ENCODE data around the gene FADS3. TPM values are rescaled to one million over a fixed set of nuclear protein-coding genes. Genes with fewer than 3 reads are reported as not detected.
"Not testable (repeated sequence)": the region's sequence is repeated elsewhere in the genome, so short reads cannot be mapped to it uniquely, and the experiment has no call there.

The FADS3 gene
- total and polyA plus RNA-seq, 2 donors (not counting 3 experiments of a cell fraction or from before 2014, with no cell fraction given) = 216 to 346 TPM

GRCh38 chr11:61882879-61883278, 8.5 kb downstream of the FADS3 start:
- intact Hi-C loops (cut with micrococcal nuclease) = no loop called here
- dilution Hi-C loops (cut with MboI; ENCODE audit: extremely low pct_ligation_motif_present, low sequenced_read_pairs) = no loop called here
- FAIRE-seq (no peak), DNase-seq (ENCODE audit: low read depth, low spot score) (no peak)
- ChIA-PET CTCF (interaction anchor here (1.1 to 3.1 kb wide), 3 partner anchors 12 to 226 kb away, joined by 3 to 19 read pairs (median 13); no protein-coding TSS in a partner anchor), POLR2A (interaction anchor here (0.6 kb wide), 1 partner anchor 8 kb away, joined by 8 read pairs; no protein-coding TSS in a partner anchor)
- H3K9me3 ChIP-seq (replicated peaks; ENCODE audit: control insufficient read depth, insufficient read depth, low read length) = no peaks in the 10 kb centered on the region
- H3K79me2 ChIP-seq (ENCODE audit: control insufficient read depth, insufficient read depth, low read length) = peaks cover 66% of the 10 kb centered on the region
- TF ChIP-seq MAX (IDR thresholded peaks at IDR 0.05; ENCODE audit: insufficient read depth, insufficient read length) (no peak), MYC (IDR thresholded peaks at IDR 0.05; ENCODE audit: low read depth, low read length) (no peak)
- H3K9me1 ChIP-seq (replicated peaks; ENCODE audit: control insufficient read depth, extremely low read depth, insufficient read depth, low read length) = no peaks in the 10 kb centered on the region
- no peak overlapping the region for H2AFZ ChIP-seq (ENCODE audit: low read depth, low read length)
- H3K4me1 ChIP-seq (ENCODE audit: control insufficient read depth, extremely low read depth, insufficient read depth, low read length) = peaks cover 19% of the 10 kb centered on the region
- BruUV-seq (replicated peaks) = no TSS peak
- H3K4me2 ChIP-seq (ENCODE audit: insufficient read depth, low read length) = no peak overlapping the region
- H3K36me3 ChIP-seq (ENCODE audit: control insufficient read depth in 2 of 2, extremely low read depth in 1 of 2, insufficient read depth in 2 of 2, low read length in 2 of 2) = peaks cover 11 to 26% of the 10 kb centered on the region in 2 experiments
- H3K4me3 ChIP-seq (replicated peaks in 1 of 3; ENCODE audit: insufficient read depth in 1 of 3, low read depth in 1 of 3, low read length in 3 of 3) = no peak overlapping the region
- H3K27ac ChIP-seq (ENCODE audit: insufficient read depth, low read depth, low read length) = no peak overlapping the region
- no peaks in the 10 kb centered on the region for H3K27me3 ChIP-seq (ENCODE audit: control insufficient read depth in 2 of 2, insufficient read depth in 2 of 2, low read length in 2 of 2)
- H4K20me1 ChIP-seq (replicated peaks; ENCODE audit: control insufficient read depth, extremely low read depth, insufficient read depth, low read length) = no peaks in the 10 kb centered on the region
- H3K9ac ChIP-seq (replicated peaks; ENCODE audit: extremely low read depth, insufficient read depth, low read length) = no peak overlapping the region

DNA sequence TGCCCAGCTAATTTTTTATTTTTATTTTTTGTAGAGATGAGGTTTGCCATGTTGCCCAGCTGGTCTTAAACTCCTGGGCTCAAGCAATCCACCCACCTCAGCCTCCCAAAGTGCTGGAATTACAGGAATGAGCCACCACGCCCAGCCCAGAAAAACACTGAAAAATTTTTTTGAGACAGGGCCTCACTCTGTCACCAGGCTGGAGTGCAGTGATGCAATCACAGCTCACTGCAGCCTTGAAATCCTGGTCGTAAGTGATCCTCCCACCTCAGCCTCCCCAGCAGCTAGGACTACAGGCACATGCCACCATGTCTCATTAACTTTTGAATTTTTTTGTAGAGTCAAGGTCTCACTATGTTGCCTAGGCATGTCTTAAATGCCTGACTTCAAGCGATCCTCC, 9.1 kb downstream of the FADS3 start:
- H3K9me1 ChIP-seq (replicated peaks; ENCODE audit: control insufficient read depth, extremely low read depth, insufficient read depth, low read length); intact Hi-C loops (cut with micrococcal nuclease); DNase-seq (ENCODE audit: low read depth, low spot score); H3K4me2 ChIP-seq (ENCODE audit: insufficient read depth, low read length); H3K27me3 ChIP-seq (ENCODE audit: control insufficient read depth in 2 of 2, insufficient read depth in 2 of 2, low read length in 2 of 2); FAIRE-seq; H3K4me3 ChIP-seq (replicated peaks in 1 of 3; ENCODE audit: insufficient read depth in 1 of 3, low read depth in 1 of 3, low read length in 3 of 3); H2AFZ ChIP-seq (ENCODE audit: low read depth, low read length); H3K9ac ChIP-seq (replicated peaks; ENCODE audit: extremely low read depth, insufficient read depth, low read length); H4K20me1 ChIP-seq (replicated peaks; ENCODE audit: control insufficient read depth, extremely low read depth, insufficient read depth, low read length); H3K9me3 ChIP-seq (replicated peaks; ENCODE audit: control insufficient read depth, insufficient read depth, low read length); dilution Hi-C loops (cut with MboI; ENCODE audit: extremely low pct_ligation_motif_present, low sequenced_read_pairs); H3K27ac ChIP-seq (ENCODE audit: insufficient read depth, low read depth, low read length): not testable (repeated sequence)
- Histone ChIP-seq H3K4me1 (ENCODE audit: control insufficient read depth, extremely low read depth, insufficient read depth, low read length) (peaks cover 13% of the 10 kb centered on the region), H3K79me2 (ENCODE audit: control insufficient read depth, insufficient read depth, low read length) (peaks cover 60% of the 10 kb centered on the region), H3K36me3 (ENCODE audit: control insufficient read depth in 2 of 2, extremely low read depth in 1 of 2, insufficient read depth in 2 of 2, low read length in 2 of 2) (peaks cover 11 to 28% of the 10 kb centered on the region in 2 experiments)
- ChIA-PET CTCF (interaction anchor here (1.6 to 3.6 kb wide), 3 partner anchors 11 to 226 kb away, joined by 5 to 23 read pairs (median 13); no protein-coding TSS in a partner anchor), POLR2A (interaction anchor here (0.6 kb wide), 1 partner anchor 7 kb away, joined by 8 read pairs; no protein-coding TSS in a partner anchor)
- BruUV-seq (replicated peaks) = TSS peak; percentile 42
